OCI-LY1 (cell line): ENCODE measurements around the gene RALGPS2.

Experiments
- CTCF ChIP-seq: fragments of 200-600 bp; sonication (generic), shearing (Covaris generic); IDR thresholded peaks from 2 replicates; pipeline ENCODE4 v1.5.1; 2017; ENCODE audit warnings: mild to moderate bottlenecking, antibody characterized with exemption, low read length, moderate library complexity, mixed read lengths
- EZH2 ChIP-seq: fragments of 200-600 bp; sonication (generic), shearing (Covaris generic); IDR thresholded peaks from 2 replicates; pipeline ENCODE4 v1.8.0; 2017; ENCODE audit warnings: borderline replicate concordance, mixed run types, mild to moderate bottlenecking, antibody characterized with exemption, low read length, moderate library complexity, mixed read lengths

- no peak for TF ChIP-seq EZH2
- TF ChIP-seq CTCF = no peak
Observed at GRCh38 chr1:178864326-178864725, 139.3 kb downstream of the RALGPS2 start.
